ENCODE results near the gene RORC. TPM values are rescaled to one million over a fixed set of nuclear protein-coding genes. Genes with fewer than 3 reads are reported as not detected.

RORC gene
- total and polyA plus RNA-seq, 12 donors = 0.06 to 15.1 (median 2.9) TPM

- H3K36me3 ChIP-seq (replicated peaks in 1 of 2) = no peaks in the 10 kb centered on the region
- intact Hi-C loops (cut with DNase I) = no loop called here
- no peaks in the 10 kb centered on the region for H3K9me3 ChIP-seq (replicated peaks in 1 of 3)
- H3K4me1 ChIP-seq (replicated peaks in 1 of 2) = peaks cover 0 to 6% of the 10 kb centered on the region in 2 donors
- 79 to 88% (median 83%) methylated on average over 6 to 8 of the region's 8 CpGs for WGBS, 4 donors
- H3K27me3 ChIP-seq = no peaks in the 10 kb centered on the region
- H3K4me3 ChIP-seq = no peak overlapping the region
- H3K27ac ChIP-seq = no peak overlapping the region
- TF ChIP-seq POLR2A (IDR thresholded peaks at IDR 0.05) (no peak), CTCF (IDR thresholded peaks at IDR 0.05) (no peak)
- no peak for DNase-seq
These were observed 15.2 kb upstream of the RORC start for GRCh38 chr1:151846686-151847237.

- Histone ChIP-seq H3K4me3 (no peak overlapping the region), H3K27me3 (no peaks in the 10 kb centered on the region), H3K36me3 (replicated peaks in 1 of 2) (no peaks in the 10 kb centered on the region), H3K4me1 (replicated peaks in 1 of 2) (peaks cover 0 to 6% of the 10 kb centered on the region in 2 donors), H3K27ac (no peak overlapping the region), H3K9me3 (replicated peaks in 1 of 3) (no peaks in the 10 kb centered on the region)
- intact Hi-C loops (cut with DNase I) = no loop called here
- TF ChIP-seq POLR2A (IDR thresholded peaks at IDR 0.05) (no peak), CTCF (IDR thresholded peaks at IDR 0.05) (no peak)
- 53 to 65% (median 58%) methylated on average over 6 of the region's 6 CpGs for WGBS, 4 donors
- DNase-seq = no peak
These were observed 14.5 kb upstream of the RORC start for GRCh38 chr1:151846062-151846568.

GRCh38 chr1:151843398-151843797, 11.8 kb upstream of the RORC start:
- 66 to 81% (median 71%) methylated on average over 2 of the region's 2 CpGs for WGBS, 4 donors
- Histone ChIP-seq H3K27me3 (peaks cover 7% of the 10 kb centered on the region), H3K4me1 (replicated peaks in 1 of 2) (peaks cover 6 to 18% of the 10 kb centered on the region in 2 donors), H3K9me3 (replicated peaks in 1 of 3) (no peaks in the 10 kb centered on the region), H3K27ac (no peak overlapping the region), H3K36me3 (replicated peaks in 1 of 2) (no peaks in the 10 kb centered on the region), H3K4me3 (no peak overlapping the region)
- intact Hi-C loops (cut with DNase I) = no loop called here
- DNase-seq = no peak
- TF ChIP-seq CTCF (IDR thresholded peaks at IDR 0.05) (no peak), POLR2A (IDR thresholded peaks at IDR 0.05) (no peak)

GRCh38 chr1:151841141-151841540, 9.5 kb upstream of the RORC start:
- Histone ChIP-seq H3K36me3 (replicated peaks in 1 of 2) (no peaks in the 10 kb centered on the region), H3K27ac (no peak overlapping the region), H3K4me3 (no peak overlapping the region), H3K27me3 (peaks cover 9% of the 10 kb centered on the region), H3K4me1 (replicated peaks in 1 of 2) (peaks cover 8 to 19% of the 10 kb centered on the region in 2 donors), H3K9me3 (replicated peaks in 1 of 3) (no peaks in the 10 kb centered on the region)
- WGBS, 4 donors = 84 to 93% (median 88%) methylated on average over 2 of the region's 2 CpGs
- no peak for DNase-seq
- intact Hi-C loops (cut with DNase I) = no loop called here
- TF ChIP-seq POLR2A (IDR thresholded peaks at IDR 0.05) (no peak), CTCF (IDR thresholded peaks at IDR 0.05) (no peak)
